Peyer's patch (tissue), 4 donors: ENCODE data around the gene ZBTB7C. TPM values are rescaled to one million over a fixed set of nuclear protein-coding genes. Genes with fewer than 3 reads are reported as not detected.

Source experiments
- DNase-seq, 3 donors: peaks; one replicate each; pipeline ENCODE4 v3.0.0-alpha.2; 2017 to 2019
- H3K27ac ChIP-seq, 4 donors: fragments of 200-600 bp; sonication (generic); one replicate each; pipeline ENCODE4 v1.5.1; 2016 to 2019
- H3K27me3 ChIP-seq, 2 donors: fragments of 200-600 bp; sonication (generic); one replicate each; pipeline ENCODE4 v1.5.1; 2019
- H3K36me3 ChIP-seq, 3 donors: fragments of 200-600 bp; sonication (generic); one replicate each; pipeline ENCODE4 v1.5.1; 2016 to 2019
- H3K4me1 ChIP-seq, 4 donors: fragments of 200-600 bp; sonication (generic); one replicate each; pipeline ENCODE4 v1.5.1; 2016 to 2019
- H3K4me3 ChIP-seq, 4 donors: fragments of 200-600 bp; sonication (generic); 1 replicate in 3 of 4; 2 replicates in 1 of 4; pipeline ENCODE4 v1.5.1; 2016 to 2019; ENCODE audit warnings: mild to moderate bottlenecking in 1 of 4
- H3K9me3 ChIP-seq, 4 donors: fragments of 200-600 bp; sonication (generic); one replicate each; pipeline ENCODE4 v1.5.1; 2016 to 2019; ENCODE audit warnings: mild to moderate bottlenecking in 1 of 4
- CTCF ChIP-seq, 6 experiments: fragments of 450-650 bp in 4 of 6; fragments of 200-600 bp in 2 of 6; sonication (generic) in 1 of 6; IDR thresholded peaks; one replicate each; pipeline ENCODE4 v1.5.1; 2017 to 2019; ENCODE audit warnings: antibody characterized with exemption in 6 of 6, mild to moderate bottlenecking in 3 of 6, moderate library complexity in 1 of 6
- POLR2A ChIP-seq, 2 donors: fragments of 450-650 bp; IDR thresholded peaks; one replicate each; pipeline ENCODE4 v1.5.1; 2017; ENCODE audit warnings: antibody characterized with exemption in 2 of 2, mild to moderate bottlenecking in 2 of 2, moderate library complexity in 2 of 2
- total RNA-seq, 4 donors: library from RNA; depleted of rRNA; stranded (reverse); fragments of >200 nt; gene quantifications; one replicate each; pipeline ENCODE4 v1.1.0, GENCODE V29; 2016

Gene ZBTB7C
- total RNA-seq, 4 donors from 2014 or later = 10.5 to 15.7 (median 14.2) TPM

- Histone ChIP-seq H3K27me3 (no peaks in the 10 kb centered on the region), H3K9me3 (no peaks in the 10 kb centered on the region), H3K4me3 (no peak overlapping the region), H3K4me1 (no peaks in the 10 kb centered on the region), H3K36me3 (no peaks in the 10 kb centered on the region), H3K27ac (no peak overlapping the region)
- no peak for DNase-seq
- TF ChIP-seq POLR2A (IDR thresholded peaks at IDR 0.05) (no peak), CTCF (IDR thresholded peaks at IDR 0.05) (no peak)
Observed at GRCh38 chr18:48371854-48372602, 37.2 kb downstream of the ZBTB7C start.

GRCh38 chr18:48367557-48367956, 41.6 kb downstream of the ZBTB7C start:
- Histone ChIP-seq H3K36me3 (no peaks in the 10 kb centered on the region), H3K27me3 (no peaks in the 10 kb centered on the region), H3K4me3 (no peak overlapping the region), H3K9me3 (no peaks in the 10 kb centered on the region), H3K4me1 (no peaks in the 10 kb centered on the region), H3K27ac (no peak overlapping the region)
- DNase-seq = no peak
- TF ChIP-seq CTCF (IDR thresholded peaks at IDR 0.05) (no peak), POLR2A (IDR thresholded peaks at IDR 0.05) (no peak)

GRCh38 chr18:48365965-48366364, 43.2 kb downstream of the ZBTB7C start:
- Histone ChIP-seq H3K4me1 (no peaks in the 10 kb centered on the region), H3K27ac (no peak overlapping the region), H3K36me3 (no peaks in the 10 kb centered on the region), H3K27me3 (no peaks in the 10 kb centered on the region), H3K9me3 (no peaks in the 10 kb centered on the region), H3K4me3 (no peak overlapping the region)
- no peak for DNase-seq
- TF ChIP-seq CTCF (IDR thresholded peaks at IDR 0.05) (no peak), POLR2A (IDR thresholded peaks at IDR 0.05) (no peak)

- no peaks in the 10 kb centered on the region for H3K9me3 ChIP-seq
- no peak overlapping the region for H3K4me3 ChIP-seq
- H3K4me1 ChIP-seq = no peaks in the 10 kb centered on the region
- H3K27ac ChIP-seq = no peak overlapping the region
- H3K27me3 ChIP-seq = no peaks in the 10 kb centered on the region
- no peaks in the 10 kb centered on the region for H3K36me3 ChIP-seq
- no peak for TF ChIP-seq POLR2A (IDR thresholded peaks at IDR 0.05)
- TF ChIP-seq CTCF (IDR thresholded peaks at IDR 0.05) = no peak
- DNase-seq = no peak
Observed at GRCh38 chr18:48364146-48364545, 45.0 kb downstream of the ZBTB7C start.

GRCh38 chr18:48363175-48363574, 46.0 kb downstream of the ZBTB7C start:
- Histone ChIP-seq H3K27ac (no peak overlapping the region), H3K36me3 (no peaks in the 10 kb centered on the region), H3K4me1 (no peaks in the 10 kb centered on the region), H3K9me3 (no peaks in the 10 kb centered on the region), H3K4me3 (no peak overlapping the region), H3K27me3 (no peaks in the 10 kb centered on the region)
- TF ChIP-seq POLR2A (IDR thresholded peaks at IDR 0.05) (no peak), CTCF (IDR thresholded peaks at IDR 0.05) (no peak)
- no peak for DNase-seq
